Caco-2 (cell line): Measurements from ENCODE around the gene ASB10. TPM values are rescaled to one million over a fixed set of nuclear protein-coding genes. Genes with fewer than 3 reads are reported as not detected.

ENCODE experiments used
- BruUV-seq: library from RNA; stranded (reverse); fragments of 400-500 nt; replicated peaks from 2 replicates; lab custom pipeline; 2021; lab: Mats Ljungman, UMichigan
- CTCF ChIA-PET: fragments of 300-600 bp; sonication (Branson Sonifier 250); formaldehyde crosslinking; loops from one replicate; lab custom pipeline; 2022; ENCODE audit warnings: antibody characterized with exemption; lab: Charles Lee
- POLR2A ChIA-PET: fragments of 300-600 bp; sonication (Branson Sonifier 250); formaldehyde crosslinking; loops from one replicate; lab custom pipeline; 2022; ENCODE audit warnings: antibody characterized with exemption; lab: Charles Lee
- DNase-seq, 2 experiments: peaks; one replicate each; pipeline versions ENCODE4 v3.0.0 to v3.0.0-alpha.2; 2020 to 2022
- H3K27me3 ChIP-seq: replicated peaks from 2 replicates; pipeline ENCODE4 v1.6.0; 2011; ENCODE audit warnings: low read length; ENCODE audit not compliant: control insufficient read depth, insufficient read depth
- H3K36me3 ChIP-seq: 2 replicates; pipeline ENCODE4 v1.5.1; 2011; ENCODE audit warnings: low read length; ENCODE audit not compliant: control insufficient read depth, insufficient read depth
- H3K4me1 ChIP-seq: fragments of 250-450 bp; sonication (Bioruptor Pico); 2 replicates; pipeline ENCODE4 v1.5.1; 2020; ENCODE audit warnings: mild to moderate bottlenecking
- H3K4me3 ChIP-seq: 2 replicates; pipeline ENCODE4 v1.5.1; 2011; ENCODE audit warnings: low read depth, mild to moderate bottlenecking, control low read depth, low read length
- H3K9me3 ChIP-seq: fragments of 250-450 bp; sonication (Bioruptor Pico); 2 replicates; pipeline ENCODE4 v1.5.1; 2020; ENCODE audit warnings: mild to moderate bottlenecking, moderate library complexity
- H3K27ac Mint-ChIP-seq: one replicate; pipeline ENCODE4 v1.8.0; 2022; ENCODE audit warnings: mixed read lengths; ENCODE audit not compliant: unreplicated experiment
- H3K27me3 Mint-ChIP-seq: one replicate; pipeline ENCODE4 v1.8.0; 2022; ENCODE audit warnings: mixed read lengths; ENCODE audit not compliant: insufficient read depth, unreplicated experiment
- H3K36me3 Mint-ChIP-seq: one replicate; pipeline ENCODE4 v1.8.0; 2022; ENCODE audit warnings: mild to moderate bottlenecking, mixed read lengths; ENCODE audit not compliant: insufficient read depth, unreplicated experiment
- H3K4me1 Mint-ChIP-seq: one replicate; pipeline ENCODE4 v1.8.0; 2022; ENCODE audit warnings: low read depth, mixed read lengths; ENCODE audit not compliant: unreplicated experiment
- H3K4me3 Mint-ChIP-seq: one replicate; pipeline ENCODE4 v1.8.0; 2022; ENCODE audit warnings: mild to moderate bottlenecking, moderate library complexity, mixed read lengths; ENCODE audit not compliant: unreplicated experiment
- H3K9me3 Mint-ChIP-seq: one replicate; pipeline ENCODE4 v1.8.0; 2022; ENCODE audit warnings: mixed read lengths; ENCODE audit not compliant: unreplicated experiment
- CTCF ChIP-seq, 2 experiments: fragments of 200-600 bp in 1 of 2; IDR thresholded peaks; 1 replicate in 1 of 2; 2 replicates in 1 of 2; pipeline versions ENCODE4 v1.5.1 to v1.8.0; 2011 to 2022; ENCODE audit warnings: antibody characterized with exemption in 1 of 2, control low read depth in 1 of 2, inconsistent platforms in 1 of 2, low read depth in 1 of 2, low read length in 1 of 2, mild to moderate bottlenecking in 1 of 2, moderate library complexity in 1 of 2; ENCODE audit not compliant: insufficient read depth in 1 of 2, severe bottlenecking in 1 of 2, unreplicated experiment in 1 of 2
- intact Hi-C: fragments of 100-400 bp; cut with micrococcal nuclease; formaldehyde crosslinking; loops from one replicate; pipeline ENCODE4 v1.10.0; 2022; ENCODE audit not compliant: unreplicated experiment
- total RNA-seq: library from RNA; stranded (reverse); gene quantifications from 2 replicates; pipeline ENCODE4 v1.2.3, GENCODE V29; 2022

The ASB10 gene
- total RNA-seq, 1 experiment from 2014 or later, result not detected

- BruUV-seq, result no TSS peak
- intact Hi-C loops, result no loop called here
Observed at GRCh38 chr7:151185762-151186639, 1.0 kb downstream of the ASB10 start.

GRCh38 chr7:151181011-151181431, 6.0 kb downstream of the ASB10 start:
- ChIA-PET CTCF (no interaction called here), POLR2A (no interaction called here)
- DNase-seq, result peak in 1 of 2 experiments; percentile 17
- Histone ChIP-seq H3K4me3 (no peak overlapping the region), H3K27me3 (no peaks in the 10 kb centered on the region), H3K4me1 (no peaks in the 10 kb centered on the region), H3K9me3 (no peaks in the 10 kb centered on the region), H3K36me3 (no peaks in the 10 kb centered on the region)
- no peaks in the 10 kb centered on the region for H3K4me1 Mint-ChIP-seq
- TF ChIP-seq CTCF (IDR thresholded peaks at IDR 0.05; ENCODE audit: insufficient read depth in 1 of 2, low read depth in 1 of 2, low read length in 1 of 2, severe bottlenecking in 1 of 2, unreplicated experiment in 1 of 2), result no peak
- H3K9me3 Mint-ChIP-seq, result no peaks in the 10 kb centered on the region
- peaks cover 8% of the 10 kb centered on the region for H3K27me3 Mint-ChIP-seq
- no peaks in the 10 kb centered on the region for H3K36me3 Mint-ChIP-seq
- intact Hi-C loops, result no loop called here
- BruUV-seq, result no TSS peak
- H3K27ac Mint-ChIP-seq, result no peak overlapping the region
- no peak overlapping the region for H3K4me3 Mint-ChIP-seq

More at GRCh38 chr7:151185762-151186639, 1.0 kb downstream of the ASB10 start:
- no peaks in the 10 kb centered on the region for H3K9me3 ChIP-seq
- no peak for DNase-seq
- no peaks in the 10 kb centered on the region for H3K4me1 ChIP-seq
- no peak for TF ChIP-seq CTCF (IDR thresholded peaks at IDR 0.05; ENCODE audit: insufficient read depth in 1 of 2, low read depth in 1 of 2, low read length in 1 of 2, severe bottlenecking in 1 of 2, unreplicated experiment in 1 of 2)
- CTCF ChIA-PET, result no interaction called here
- H3K27ac Mint-ChIP-seq, result no peak overlapping the region
- H3K4me3 Mint-ChIP-seq, result no peak overlapping the region
- no peaks in the 10 kb centered on the region for H3K36me3 ChIP-seq
- no peaks in the 10 kb centered on the region for H3K36me3 Mint-ChIP-seq
- H3K27me3 ChIP-seq, result no peaks in the 10 kb centered on the region
- H3K4me3 ChIP-seq, result no peak overlapping the region
- H3K9me3 Mint-ChIP-seq, result no peaks in the 10 kb centered on the region
- H3K27me3 Mint-ChIP-seq, result peaks cover 10% of the 10 kb centered on the region
- no peaks in the 10 kb centered on the region for H3K4me1 Mint-ChIP-seq
- POLR2A ChIA-PET, result no interaction called here

- Histone ChIP-seq H3K9me3 (no peaks in the 10 kb centered on the region), H3K27me3 (no peaks in the 10 kb centered on the region), H3K36me3 (no peaks in the 10 kb centered on the region), H3K4me3 (no peak overlapping the region), H3K4me1 (no peaks in the 10 kb centered on the region)
- no peak for TF ChIP-seq CTCF (IDR thresholded peaks at IDR 0.05; ENCODE audit: insufficient read depth in 1 of 2, low read depth in 1 of 2, low read length in 1 of 2, severe bottlenecking in 1 of 2, unreplicated experiment in 1 of 2)
- H3K27me3 Mint-ChIP-seq, result peaks cover 11% of the 10 kb centered on the region
- peak in 1 of 2 experiments; percentile 19 for DNase-seq
- no peak overlapping the region for H3K4me3 Mint-ChIP-seq
- H3K9me3 Mint-ChIP-seq, result no peaks in the 10 kb centered on the region
- intact Hi-C loops, result no loop called here
- ChIA-PET POLR2A (no interaction called here), CTCF (interaction anchor here (0.6 kb wide), 1 partner anchor 23 kb away, joined by 10 read pairs; no protein-coding TSS in a partner anchor)
- H3K27ac Mint-ChIP-seq, result no peak overlapping the region
- BruUV-seq, result no TSS peak
- no peaks in the 10 kb centered on the region for H3K36me3 Mint-ChIP-seq
- no peaks in the 10 kb centered on the region for H3K4me1 Mint-ChIP-seq
Observed at GRCh38 chr7:151179946-151180345, 7.1 kb downstream of the ASB10 start.
